HS-5 (cell line): ENCODE data around the gene LSG1.
"Not testable (repeated sequence)": the region's sequence is repeated elsewhere in the genome, so short reads cannot be mapped to it uniquely, and the experiment has no call there.

ENCODE experiments used
- DNase-seq: peaks from one replicate; pipeline ENCODE4 v3.0.0-alpha.2; 2012; ENCODE audit warnings: low read depth

The LSG1 gene

DNA sequence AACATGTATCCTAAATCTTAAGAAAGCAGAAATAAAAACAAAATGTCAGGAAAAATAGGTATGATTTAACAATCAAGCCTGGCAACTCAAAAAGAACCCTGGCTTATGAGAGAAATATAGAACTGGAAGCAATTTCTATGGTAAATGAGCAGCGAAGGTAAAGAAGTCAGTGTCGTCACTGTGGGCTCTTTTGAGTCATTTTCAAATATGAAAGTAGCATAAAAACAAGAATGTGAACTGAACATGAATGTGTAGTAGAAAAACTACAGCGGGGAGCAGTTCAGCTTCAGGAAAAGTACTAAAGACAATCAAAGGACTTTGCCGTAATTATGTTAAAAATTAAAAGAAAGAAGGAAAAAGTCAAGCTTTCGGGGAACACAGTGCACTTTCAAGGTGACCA is 17.5 kb downstream of the LSG1 start:
- DNase-seq: no peak

DNA sequence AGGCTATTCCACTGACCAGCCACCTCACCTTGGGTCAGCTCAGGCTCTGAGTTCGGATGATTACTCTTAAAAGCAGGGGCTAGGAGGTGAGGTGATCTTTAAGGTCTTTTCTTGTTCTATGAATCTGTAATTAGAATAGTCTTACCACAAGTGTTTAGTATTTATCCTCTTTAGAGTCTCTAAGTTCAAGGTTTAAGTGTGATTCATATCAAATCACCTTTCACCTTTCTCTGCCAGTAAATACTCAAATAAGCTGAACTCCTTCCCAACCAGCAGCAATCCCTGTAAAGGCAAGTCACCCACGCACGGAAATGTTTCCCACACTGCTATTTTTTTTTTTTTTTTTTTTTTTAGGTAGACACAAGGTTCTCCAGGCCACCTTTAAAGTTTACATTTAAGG is 24.2 kb downstream of the LSG1 start:
- DNase-seq: no peak

DNA sequence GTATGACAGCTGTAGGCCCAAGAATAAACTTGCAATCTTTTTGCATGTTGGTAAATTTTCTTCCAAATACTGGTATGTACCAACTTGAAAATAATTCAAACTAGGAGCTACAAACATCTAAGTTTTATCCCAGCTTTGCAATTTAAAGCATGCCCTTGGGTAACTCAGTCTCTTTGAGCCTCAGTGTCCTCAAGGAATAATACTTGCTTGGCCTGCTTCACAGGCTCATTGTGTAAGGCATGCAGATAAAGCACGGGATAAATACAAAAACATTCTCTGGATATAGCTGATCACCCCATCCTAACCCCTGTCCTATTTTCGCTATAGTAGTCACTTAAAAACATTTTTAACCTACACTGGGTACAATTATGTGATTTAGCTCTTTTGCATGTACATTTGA is 29.2 kb downstream of the LSG1 start:
- DNase-seq: no peak

DNA sequence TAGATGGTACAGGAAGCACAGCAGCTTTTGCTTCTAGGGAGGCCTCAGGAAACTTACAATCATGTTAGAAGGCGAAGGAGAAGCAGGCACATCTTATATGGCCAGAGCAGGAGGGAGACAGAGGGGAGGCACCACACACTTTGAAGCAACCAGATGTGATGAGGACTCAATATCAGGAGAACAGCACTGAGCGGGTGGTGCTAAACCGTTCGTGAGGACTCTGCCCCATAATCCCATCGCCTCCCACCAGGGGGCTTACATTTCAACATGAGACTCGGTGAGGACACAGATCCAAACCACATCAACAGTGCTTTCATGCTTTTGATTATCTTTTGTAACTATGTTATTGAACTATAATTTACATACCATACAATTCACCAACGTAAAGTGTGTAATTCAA is 31.2 kb downstream of the LSG1 start:
- no peak for DNase-seq

DNA sequence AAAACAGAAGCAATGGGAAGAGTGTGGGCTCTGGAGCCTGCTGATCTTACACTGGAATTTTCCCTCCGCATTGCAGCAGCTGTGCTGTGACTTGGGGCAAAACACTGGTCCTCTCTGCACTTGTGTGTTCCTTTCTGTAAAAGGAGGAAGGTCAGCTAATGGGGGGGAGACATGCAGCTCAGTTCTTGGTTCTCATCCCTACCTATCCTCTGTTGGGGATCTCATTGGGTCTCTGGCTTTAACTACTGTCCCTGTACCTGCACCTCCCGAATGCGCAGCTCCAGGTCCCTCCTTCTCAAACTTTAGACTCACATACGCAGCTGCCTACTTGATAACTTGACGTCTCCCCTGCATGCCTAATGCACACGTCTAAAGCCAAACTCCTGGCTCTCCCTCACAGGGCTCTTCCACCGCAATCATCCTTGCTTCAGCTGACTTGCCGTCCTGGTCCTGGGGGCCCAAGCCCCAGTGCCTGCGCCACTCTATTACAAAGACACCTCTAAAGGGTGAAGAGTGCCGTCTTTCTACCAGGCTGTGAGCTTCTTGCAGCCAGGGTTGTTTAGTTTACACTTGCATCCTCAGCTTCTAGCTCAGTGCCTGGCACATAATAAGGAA is 32.9 kb downstream of the LSG1 start:
- DNase-seq: no peak

DNA sequence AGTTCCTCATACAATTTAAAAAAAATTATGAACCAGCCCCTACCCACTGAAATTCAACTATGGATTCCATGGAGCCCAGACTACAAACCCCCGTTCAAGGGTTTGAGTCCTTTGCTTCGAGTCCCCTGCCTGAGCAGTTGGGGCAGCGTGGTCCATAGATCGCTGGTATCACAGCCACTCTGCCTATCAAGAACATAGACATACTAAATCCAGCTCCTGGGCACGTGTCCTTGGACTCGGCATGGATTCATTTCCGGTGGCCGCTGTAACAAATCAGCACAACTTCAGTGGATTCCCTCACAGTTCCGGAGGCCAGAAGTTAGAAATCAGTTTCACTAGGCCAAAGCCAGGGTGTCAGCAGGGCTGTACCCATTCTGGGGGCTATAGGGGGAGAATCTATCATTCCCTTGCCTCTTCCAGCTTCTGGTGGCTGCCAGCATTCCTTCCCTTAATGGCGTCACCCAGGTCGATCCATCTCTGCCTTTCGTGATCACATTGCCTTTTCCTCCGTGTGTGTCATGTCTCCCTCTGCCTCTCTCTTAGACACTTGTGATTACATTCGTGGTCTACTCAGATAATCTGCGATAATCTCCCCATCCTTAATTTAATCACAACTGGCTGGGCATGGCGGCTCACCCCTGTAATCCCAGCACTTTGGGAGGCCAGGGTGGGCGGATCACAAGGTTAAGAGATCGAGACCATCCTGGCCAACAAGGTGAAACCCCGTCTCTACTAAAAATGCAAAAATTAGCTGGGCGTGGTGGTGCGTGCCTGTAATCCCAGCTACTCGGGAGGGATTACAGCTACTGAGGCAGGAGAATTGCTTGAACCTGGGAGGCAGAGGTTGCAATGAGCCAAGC is 34.2 kb downstream of the LSG1 start:
- DNase-seq: no peak

DNA sequence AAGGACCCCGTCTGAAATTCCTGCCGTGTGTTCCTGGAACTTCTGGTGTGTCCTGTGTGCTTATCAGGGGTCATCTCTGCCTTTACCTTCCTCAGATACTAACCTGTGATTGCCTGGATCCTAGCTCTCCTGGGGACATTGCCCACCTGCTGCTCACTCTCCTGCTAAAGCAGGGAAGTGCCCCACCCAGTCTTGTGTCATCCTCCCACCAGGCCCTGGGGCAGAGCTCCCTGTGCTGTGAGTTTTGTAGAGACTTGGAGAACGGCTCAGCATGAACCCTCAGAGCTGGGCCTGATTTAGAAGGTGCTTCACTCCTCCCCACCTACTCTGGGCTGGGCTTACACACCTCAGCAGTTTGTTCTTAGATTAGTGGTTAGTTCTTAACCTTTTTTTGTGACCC is 34.9 kb downstream of the LSG1 start:
- DNase-seq: no peak

DNA sequence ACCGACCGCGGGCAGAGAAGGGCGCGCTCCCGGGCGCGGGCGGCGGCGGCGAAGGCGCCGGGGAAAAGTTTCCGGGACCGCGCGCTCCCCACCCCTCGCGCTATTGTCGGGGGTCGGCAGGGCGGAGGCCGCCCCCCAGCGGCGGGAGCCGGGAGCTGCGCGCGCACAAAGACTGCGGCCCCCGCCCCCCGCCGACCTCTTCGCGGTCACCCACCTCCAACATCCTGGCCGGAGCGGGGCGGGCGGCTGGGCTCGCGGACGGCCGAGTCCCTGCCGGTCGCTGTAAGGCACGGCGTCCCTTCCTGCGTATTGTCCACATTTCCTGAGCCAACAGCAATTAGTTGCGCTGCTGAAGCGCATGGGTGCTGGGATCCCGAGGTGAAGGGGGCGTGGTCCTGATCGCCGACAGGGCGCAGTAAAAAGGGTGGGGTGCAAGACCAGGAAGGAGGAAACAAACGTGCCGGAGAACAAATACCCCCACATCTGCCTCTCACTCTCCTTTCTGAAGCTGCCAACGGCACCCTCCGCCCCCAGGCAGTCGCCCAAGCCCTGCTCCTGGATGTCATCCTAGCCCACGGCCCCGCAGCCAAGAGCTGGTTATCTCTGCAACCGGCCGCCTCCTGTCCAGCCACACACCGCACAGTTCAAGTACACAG is 38.5 kb downstream of the LSG1 start, which contains the start of gene TMEM44:
TSS of gene TMEM44 (minus strand) at position 71 of the 656 bp plus-strand sequence. CDS start 204 bp downstream, outside the sequence.
- peak; percentile 73 for DNase-seq

DNA sequence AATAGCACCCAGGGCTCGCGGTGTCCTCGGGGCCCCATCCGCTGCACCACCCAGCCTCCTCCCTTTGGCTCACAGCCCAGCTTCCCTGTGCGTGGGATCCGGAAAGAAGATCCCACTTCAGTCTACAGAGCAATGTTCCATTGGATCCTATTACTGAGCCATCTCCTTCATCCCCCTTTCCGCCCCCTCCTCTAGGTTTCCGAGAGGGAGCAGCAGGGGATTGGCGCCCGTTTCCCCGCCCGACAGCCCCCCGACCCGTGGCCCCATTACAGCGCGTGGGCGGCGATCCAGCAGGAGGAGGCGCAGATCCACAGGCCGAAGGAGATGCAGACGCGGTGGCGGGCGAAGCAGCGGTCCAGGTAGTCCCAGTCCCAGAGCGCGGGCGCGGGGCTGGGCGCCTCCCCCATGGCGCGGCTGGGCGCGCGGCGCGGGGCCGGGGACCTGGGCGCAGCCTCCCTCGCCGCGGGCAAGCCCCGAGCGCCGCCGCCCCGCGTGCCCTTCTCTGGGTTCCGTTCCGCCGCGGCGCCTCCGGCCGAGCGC is 39.1 kb downstream of the LSG1 start:
- no peak for DNase-seq

DNA sequence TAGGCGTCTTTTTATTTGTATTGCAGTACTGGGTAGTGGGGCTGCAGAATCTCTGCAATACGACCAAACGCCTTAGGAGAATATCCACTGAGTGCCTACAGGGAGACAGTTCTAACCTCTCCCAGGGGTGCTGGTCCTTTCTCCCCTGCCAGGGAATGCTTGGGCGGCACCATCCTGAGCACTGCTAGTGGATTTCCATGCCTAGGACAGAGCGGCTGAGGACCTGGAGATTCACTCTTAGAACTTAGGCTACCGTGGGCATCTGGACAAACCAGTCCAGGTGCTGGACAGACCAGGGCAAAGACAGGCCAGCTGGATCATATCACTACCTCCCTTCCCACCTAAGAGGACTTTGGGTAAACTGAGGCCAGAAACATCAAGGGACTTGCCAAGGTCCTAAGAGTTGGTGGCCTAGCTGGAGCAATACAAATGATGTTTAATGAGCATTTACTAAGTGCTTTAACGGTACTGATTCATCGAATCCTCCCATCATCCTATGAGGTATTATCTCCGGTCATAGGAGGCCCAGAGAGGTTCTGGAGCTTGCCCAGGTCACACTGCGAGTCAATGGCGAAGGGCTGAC is 39.7 kb downstream of the LSG1 start:
- no peak for DNase-seq

DNA sequence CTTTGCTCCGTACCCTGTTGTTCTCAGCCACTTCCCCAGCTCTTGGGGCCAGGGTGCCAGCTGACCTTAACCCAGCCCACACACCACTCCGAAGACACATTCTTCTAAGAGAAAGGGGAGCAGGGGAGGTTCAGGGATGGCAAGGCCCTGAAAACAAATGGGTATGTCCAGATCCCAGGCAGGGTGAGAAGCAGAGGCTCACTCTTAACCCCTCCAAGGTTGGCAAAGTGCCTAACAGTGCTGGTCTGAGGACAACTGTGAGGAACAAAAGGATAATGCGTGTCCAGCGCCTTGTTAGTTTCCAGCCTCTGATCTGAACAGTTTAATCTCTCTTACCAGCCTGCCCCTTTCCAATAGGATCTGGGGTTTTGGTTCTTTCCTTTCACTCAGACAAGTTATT is 40.3 kb downstream of the LSG1 start:
- no peak for DNase-seq

DNA sequence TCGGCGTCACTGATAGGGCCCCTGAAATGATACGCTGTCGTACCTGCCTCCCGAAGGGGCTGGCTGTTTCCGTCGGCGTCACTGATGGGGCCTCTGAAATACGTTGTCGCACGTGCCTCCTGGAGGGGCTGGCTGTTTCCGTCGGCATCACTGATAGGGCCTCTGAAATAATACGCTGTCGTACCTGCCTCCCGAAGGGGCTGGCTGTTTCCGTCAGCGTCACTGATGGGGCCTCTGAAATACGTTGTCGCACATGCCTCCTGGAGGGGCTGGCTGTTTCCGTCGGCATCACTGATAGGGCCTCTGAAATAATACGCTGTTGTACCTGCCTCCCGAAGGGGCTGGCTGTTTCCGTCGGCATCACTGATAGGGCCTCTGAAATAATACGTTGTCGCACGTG is 41.3 kb downstream of the LSG1 start:
- not testable (repeated sequence) for DNase-seq

DNA sequence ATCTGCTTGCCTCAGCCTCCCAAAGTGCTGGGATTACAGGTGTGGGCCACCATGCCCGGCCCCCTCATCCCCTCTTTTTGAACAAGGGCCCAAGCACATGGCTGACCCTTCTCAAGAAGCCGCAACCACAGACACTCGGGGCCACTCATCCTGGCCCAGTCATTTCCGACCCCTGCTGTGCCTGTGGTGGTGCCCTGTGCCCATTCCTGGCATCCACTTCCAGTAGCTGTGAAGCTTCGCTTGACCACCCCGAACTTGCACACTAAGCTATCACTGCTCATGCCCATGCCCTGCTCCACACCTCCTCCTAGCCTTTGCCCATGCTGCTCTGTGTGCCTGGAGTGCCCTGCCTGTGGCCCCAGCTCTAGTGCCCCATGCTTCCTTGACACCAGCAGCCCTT is 47.0 kb downstream of the LSG1 start:
- DNase-seq: no peak

DNA sequence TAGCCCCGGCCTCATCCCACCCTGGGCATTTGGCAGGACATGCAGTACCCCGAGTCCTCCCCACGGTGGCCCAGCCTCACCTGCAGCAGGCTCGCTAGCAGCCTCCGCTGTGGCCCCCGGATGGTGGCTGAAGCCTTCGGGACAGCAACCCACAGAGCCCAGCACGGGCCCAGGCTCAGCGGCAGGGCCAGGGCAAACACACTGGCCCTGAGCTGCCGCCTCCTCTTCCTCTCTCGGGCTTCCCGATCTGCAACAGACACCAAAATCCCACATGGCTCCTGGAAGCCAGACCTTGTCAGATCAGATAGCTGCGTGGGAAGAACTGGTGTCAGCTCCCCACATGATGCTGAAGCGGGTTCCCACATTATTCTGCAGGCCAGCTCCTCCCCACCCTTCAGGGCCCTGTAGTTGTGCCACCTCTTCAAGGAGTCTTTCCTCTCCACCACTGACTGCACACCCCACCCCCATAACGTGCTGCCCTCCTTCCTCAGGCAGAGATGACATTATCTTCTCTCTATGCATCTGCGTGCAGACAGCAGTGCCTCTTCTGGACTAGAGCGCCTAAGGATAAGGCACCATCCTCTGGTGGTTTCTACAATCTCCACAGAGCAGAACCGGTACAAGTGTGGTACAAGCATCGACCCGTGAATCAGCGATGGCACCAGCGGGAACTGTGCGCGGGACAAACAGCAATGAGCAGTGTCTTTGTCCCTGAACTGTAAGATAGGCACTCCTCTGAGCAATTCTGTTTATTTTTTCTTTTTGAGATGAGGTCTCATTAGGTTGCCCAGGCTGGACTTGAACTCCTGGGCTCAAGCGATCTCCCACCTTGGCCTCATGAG is 48.3 kb downstream of the LSG1 start:
- DNase-seq: no peak

DNA sequence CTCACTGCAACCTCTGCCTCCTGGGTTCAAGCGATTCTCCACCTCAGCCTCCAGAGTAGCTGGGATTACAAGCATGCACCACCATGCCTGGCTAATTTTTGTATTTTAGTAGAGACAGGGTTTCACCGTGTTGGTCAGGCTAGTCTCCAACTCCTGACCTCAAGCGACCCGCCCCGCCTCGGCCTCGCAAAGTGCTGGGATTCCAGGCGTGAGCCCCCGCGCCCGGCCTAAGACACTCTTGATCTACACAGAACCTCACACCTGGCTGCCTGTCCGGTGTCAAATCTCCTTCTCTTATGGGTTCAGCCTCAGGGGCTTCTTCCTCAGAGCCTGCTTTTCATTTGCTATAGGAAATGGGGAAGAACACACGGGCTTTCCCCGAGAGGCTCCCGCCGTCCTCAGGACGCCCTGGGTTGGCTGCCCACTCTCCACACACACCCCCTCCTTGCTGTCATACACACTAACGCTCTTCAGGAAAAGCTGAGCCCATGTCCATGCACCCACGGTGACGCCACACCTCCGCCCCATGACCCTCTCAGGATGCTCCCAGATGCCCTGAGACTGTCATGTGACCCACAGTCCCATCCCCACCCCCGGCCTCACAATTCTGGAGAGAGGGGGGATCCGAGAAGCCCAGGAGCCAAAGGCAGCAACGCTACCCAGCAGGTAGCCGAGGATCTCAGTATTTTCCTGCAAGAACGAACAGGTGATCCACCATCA is 49.2 kb downstream of the LSG1 start:
- no peak for DNase-seq

DNA sequence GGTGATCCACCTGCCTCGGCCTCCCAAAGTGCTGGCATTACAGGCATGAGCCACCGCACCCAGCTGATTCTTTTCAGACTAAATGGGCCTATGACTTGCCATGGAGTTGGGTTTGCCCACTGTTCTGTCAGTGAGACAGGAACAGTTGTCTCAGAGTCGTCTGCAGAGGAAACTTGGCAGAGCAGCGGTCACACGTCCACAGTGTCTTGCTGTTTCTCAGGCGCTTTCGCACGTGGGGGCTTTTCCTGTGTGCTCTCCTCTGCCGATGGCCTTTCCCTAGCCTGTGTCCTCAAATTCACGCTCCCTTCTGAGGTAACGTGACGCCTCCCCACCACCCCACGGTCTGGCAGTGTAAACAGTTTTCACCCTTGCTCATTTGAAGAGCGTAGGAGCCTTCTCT is 50.0 kb downstream of the LSG1 start:
- DNase-seq: no peak

DNA sequence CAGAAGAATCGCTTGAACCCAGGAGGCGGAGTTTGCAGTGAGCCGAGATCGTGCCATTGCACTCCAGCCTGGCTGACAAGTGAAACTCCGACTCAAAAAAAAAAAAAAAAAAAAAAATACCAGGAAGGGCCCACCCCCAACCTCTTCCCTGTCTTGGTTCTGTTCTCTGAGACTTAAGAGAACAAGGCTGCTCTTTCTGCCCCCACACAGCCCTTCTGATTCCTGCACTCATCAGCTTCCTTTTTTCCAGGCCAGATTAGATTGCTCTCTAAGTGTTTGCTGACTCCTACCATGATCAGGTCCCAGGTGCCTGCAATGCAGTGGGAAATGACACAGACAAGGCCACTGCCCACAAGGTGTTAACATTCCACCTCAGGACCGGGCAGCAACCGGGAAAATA is 51.8 kb downstream of the LSG1 start:
- no peak for DNase-seq

DNA sequence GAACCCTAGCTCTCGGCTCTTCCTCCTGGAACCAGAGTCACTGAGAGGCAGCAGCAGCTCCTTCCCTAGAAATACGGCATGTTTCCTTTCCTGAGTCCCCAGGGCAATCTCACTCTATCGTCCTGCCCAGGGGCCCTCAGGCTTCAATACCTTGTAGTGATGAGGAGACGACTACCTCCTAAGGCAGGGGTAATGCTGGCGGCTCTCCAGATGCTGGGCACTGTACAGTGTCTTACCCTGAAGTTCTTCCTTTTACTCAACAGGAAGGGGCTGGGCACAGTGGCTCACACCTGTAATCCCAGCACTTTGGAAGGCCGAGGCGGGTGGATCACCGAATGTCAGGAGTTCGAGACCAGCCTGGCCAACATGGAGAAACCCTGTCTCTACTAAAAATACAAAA is 52.2 kb downstream of the LSG1 start:
- DNase-seq: no peak

DNA sequence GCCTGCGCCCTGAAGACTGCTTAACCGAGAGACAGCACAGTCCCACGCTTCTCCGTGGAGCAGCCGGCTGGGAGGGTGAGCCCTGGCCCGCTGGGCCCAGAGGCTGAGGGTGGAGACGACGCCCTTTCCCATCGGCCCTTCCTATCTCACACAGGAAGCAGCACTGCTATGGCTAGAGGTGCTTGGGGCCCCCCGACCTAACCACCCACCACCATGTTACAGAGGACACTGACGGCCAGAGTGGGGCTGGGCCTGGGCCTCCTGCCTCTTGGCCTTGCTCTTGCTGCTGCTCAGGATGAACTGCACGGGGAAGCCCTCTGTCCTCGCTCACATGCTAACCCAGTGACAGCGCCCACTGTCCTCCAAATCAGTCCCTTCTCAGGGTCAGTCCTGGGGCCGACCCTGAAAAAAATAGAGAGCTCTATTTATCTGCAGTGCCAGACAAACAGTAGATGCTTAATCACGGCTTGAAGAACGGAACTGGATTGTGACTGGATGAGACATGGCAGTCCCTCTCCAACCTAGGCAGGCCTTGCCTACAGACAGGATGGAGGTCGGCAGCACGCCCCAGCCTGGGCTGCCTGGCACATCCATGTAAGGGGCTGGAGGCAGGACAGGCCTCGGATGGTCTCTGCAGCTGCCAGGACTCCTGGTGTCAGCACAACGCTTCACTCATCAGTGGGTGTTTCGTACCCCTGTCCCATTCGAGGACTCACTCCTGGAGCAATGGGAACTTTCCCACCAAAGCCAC is 53.0 kb downstream of the LSG1 start:
- DNase-seq: no peak

DNA sequence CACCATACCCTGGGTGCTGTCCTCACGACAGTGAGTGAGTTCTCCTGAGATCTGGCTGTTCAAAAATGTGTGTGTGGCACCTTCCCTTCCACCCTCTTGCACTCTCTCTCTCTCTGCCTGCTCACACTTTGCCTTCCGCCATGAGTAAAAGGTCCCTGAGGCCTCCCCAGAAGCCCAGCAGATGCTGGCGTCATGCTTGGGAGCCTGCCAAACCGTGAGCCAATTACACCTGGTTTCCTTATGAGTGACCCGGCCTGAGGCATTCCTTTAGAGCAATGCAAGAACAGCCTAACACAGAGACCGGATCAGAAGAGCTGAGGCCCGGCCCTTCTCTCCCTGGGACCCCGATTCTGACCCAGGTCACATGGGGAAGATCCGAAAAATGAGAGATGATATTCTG is 54.2 kb downstream of the LSG1 start:
- DNase-seq: no peak
